ENCODE results near the gene LPCAT1. TPM values are rescaled to one million over a fixed set of nuclear protein-coding genes. Genes with fewer than 3 reads are reported as not detected.

The LPCAT1 gene
- total and polyA plus RNA-seq, 2 of the 4 experiments (the other 2 are of a cell fraction), result 17.7 to 33.6 TPM

DNA sequence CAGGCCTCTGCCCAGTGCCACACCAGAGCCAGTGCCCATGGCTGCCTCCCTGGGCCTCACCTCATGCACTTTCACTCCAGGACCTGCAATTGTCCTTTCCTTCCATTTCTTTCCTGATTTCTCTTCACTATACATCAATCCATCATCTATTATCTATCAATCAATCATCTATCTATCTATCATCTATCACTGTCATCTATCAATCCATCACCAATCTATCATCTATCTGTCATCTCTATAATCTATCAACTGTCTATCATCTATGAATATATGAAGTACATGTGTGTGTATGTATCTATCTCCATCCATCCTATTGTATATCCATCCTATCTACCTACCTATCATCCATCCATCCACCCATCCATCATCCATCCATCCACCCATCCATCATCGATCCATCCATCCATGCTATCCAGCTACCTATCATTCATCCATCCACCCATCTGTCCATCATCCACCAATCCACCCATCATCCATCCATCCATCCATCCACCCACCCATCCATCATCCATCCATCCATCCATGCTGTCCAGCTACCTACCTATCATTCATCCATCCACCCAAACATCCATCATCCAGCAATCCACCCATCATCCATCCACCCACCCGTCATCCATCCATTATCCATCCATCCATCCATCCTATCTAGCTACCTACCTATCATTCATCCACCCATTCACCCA is 105.4 kb downstream of the LPCAT1 start:
- peak overlapping the region; percentile 33 for H2BK5ac ChIP-seq (ENCODE audit: low read depth, low read length, poor library complexity, severe bottlenecking)
- no peak overlapping the region for H2BK20ac ChIP-seq (ENCODE audit: low read depth, low read length)
- H3K23ac ChIP-seq (ENCODE audit: low read depth, low read length), result no peak overlapping the region
- H2BK120ac ChIP-seq (ENCODE audit: low read depth, low read length), result no peak overlapping the region
- ChIA-PET CTCF (no interaction called here), POLR2A (ENCODE audit: unreplicated experiment) (no interaction called here)
- H4K8ac ChIP-seq (ENCODE audit: low read depth in 2 of 2, low read length in 2 of 2), result no peak overlapping the region
- no peak overlapping the region for H3K14ac ChIP-seq (replicated peaks; ENCODE audit: low read depth, low read length)
- no peaks in the 10 kb centered on the region; the same call in 1 of the 2 replicates for H3K9me3 ChIP-seq (ENCODE audit: control insufficient read depth, insufficient read depth, low read length)
- dilution Hi-C loops (cut with HindIII; ENCODE audit: low sequenced_read_pairs, unreplicated experiment), result no loop called here
- H4K91ac ChIP-seq (ENCODE audit: insufficient read depth, low read depth, low read length), result no peak overlapping the region
- H4K20me1 ChIP-seq (ENCODE audit: insufficient read depth, low read length), result no peaks in the 10 kb centered on the region
- H2AFZ ChIP-seq (replicated peaks; ENCODE audit: low read length, poor library complexity), result no peak overlapping the region
- H3K27ac ChIP-seq (ENCODE audit: insufficient read depth, low read length), result no peak overlapping the region
- TF ChIP-seq SMC3 (IDR thresholded peaks at IDR 0.05; ENCODE audit: low read depth, low read length) (no peak), RCOR1 (IDR thresholded peaks at IDR 0.05; ENCODE audit: insufficient replicate concordance, low read length) (no peak), MAFK (IDR thresholded peaks at IDR 0.05; ENCODE audit: low read depth, low read length) (no peak), NFE2L2 (IDR thresholded peaks at IDR 0.05; ENCODE audit: low read depth, low read length) (no peak), MXI1 (IDR thresholded peaks at IDR 0.05; ENCODE audit: borderline replicate concordance, low read depth, low read length) (no peak), FOS (IDR thresholded peaks at IDR 0.05; ENCODE audit: low read depth, low read length) (no peak), CHD1 (IDR thresholded peaks at IDR 0.05; ENCODE audit: low read depth, low read length) (no peak), RAD21 (IDR thresholded peaks at IDR 0.05; ENCODE audit: low read length) (no peak), CEBPB (IDR thresholded peaks at IDR 0.05; ENCODE audit: low read depth, low read length) (no peak)
- TF ChIP-seq, protein P1, sequence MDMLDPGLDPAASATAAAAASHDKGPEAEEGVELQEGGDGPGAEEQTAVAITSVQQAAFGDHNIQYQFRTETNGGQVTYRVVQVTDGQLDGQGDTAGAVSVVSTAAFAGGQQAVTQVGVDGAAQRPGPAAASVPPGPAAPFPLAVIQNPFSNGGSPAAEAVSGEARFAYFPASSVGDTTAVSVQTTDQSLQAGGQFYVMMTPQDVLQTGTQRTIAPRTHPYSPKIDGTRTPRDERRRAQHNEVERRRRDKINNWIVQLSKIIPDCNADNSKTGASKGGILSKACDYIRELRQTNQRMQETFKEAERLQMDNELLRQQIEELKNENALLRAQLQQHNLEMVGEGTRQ (IDR thresholded peaks at IDR 0.05; ENCODE audit: low read depth, low read length), result no peak
- no peaks in the 10 kb centered on the region for H3K4me1 ChIP-seq (ENCODE audit: control insufficient read depth, insufficient read depth, low read length)
- no peak overlapping the region for H3K4ac ChIP-seq (ENCODE audit: low read depth, low read length)
- H3K27me3 ChIP-seq (ENCODE audit: control insufficient read depth, insufficient read depth, low read length), result peaks cover 4% of the 10 kb centered on the region; the same call in 1 of the 2 replicates
- in situ Hi-C loops (cut with MboI; ENCODE audit: low sequenced_read_pairs), result no loop called here
- no peak overlapping the region for H3K4me3 ChIP-seq (ENCODE audit: insufficient read depth, low read depth, low read length)
- H2AK5ac ChIP-seq (ENCODE audit: low read depth, low read length), result no peak overlapping the region
- H3K4me2 ChIP-seq (ENCODE audit: low read depth, low read length), result no peak overlapping the region
- no peak overlapping the region for H3K56ac ChIP-seq (ENCODE audit: extremely low read depth, insufficient read depth, low read length)
- no peak overlapping the region for H4K5ac ChIP-seq (ENCODE audit: low read depth, low read length)
- no peak overlapping the region for H3K9ac ChIP-seq (ENCODE audit: low read depth, low read length)
- no peaks in the 10 kb centered on the region for H3K36me3 ChIP-seq (ENCODE audit: control insufficient read depth, insufficient read depth, low read length)
- no peak overlapping the region for H2AK9ac ChIP-seq (replicated peaks; ENCODE audit: low read depth, low read length, poor library complexity)
- no peak for ATAC-seq (ENCODE audit: low read depth)
- no peaks in the 10 kb centered on the region for H3K79me1 ChIP-seq (ENCODE audit: low read depth in 1 of 2, low read length in 2 of 2)
- no TSS peak for BruUV-seq (replicated peaks)
- WGBS, 2 experiments (ENCODE audit: extremely low coverage in 2 of 2, insufficient read length in 1 of 2), result 53% methylated on average over 2 of the region's 2 CpGs; no CpG with 5 or more reads in 1 of the 2 experiments
- no peak overlapping the region for H2BK15ac ChIP-seq (ENCODE audit: low read depth, low read length)
- H3K18ac ChIP-seq (ENCODE audit: low read depth, low read length), result no peak overlapping the region
- no peaks in the 10 kb centered on the region for H3K9me1 ChIP-seq (ENCODE audit: insufficient read depth, low read length)
- DNase-seq, result no peak
- intact Hi-C loops (cut with micrococcal nuclease), result no loop called here

Measured in IMR-90 (cell line).